Activated naive CD4-positive, alpha-beta T cell (primary cell): ENCODE measurements around the gene IL17RD.

Experiments
- DNase-seq, 4 experiments: peaks; one replicate each; lab custom pipeline; 2025; lab: John Stamatoyannopoulos, UW

IL17RD gene

GRCh38 chr3:57158813-57159738, 6.1 kb downstream of the IL17RD start:
- DNase-seq: no peak

- DNase-seq: no peak
Observed at GRCh38 chr3:57158325-57158724, 6.8 kb downstream of the IL17RD start.

- no peak for DNase-seq
Observed at GRCh38 chr3:57157545-57157944, 7.6 kb downstream of the IL17RD start.

- DNase-seq: no peak
Observed at GRCh38 chr3:57155310-57155643, 9.9 kb downstream of the IL17RD start.

- no peak for DNase-seq
Observed at GRCh38 chr3:57154470-57155309, 10.5 kb downstream of the IL17RD start.

- no peak for DNase-seq
Observed at GRCh38 chr3:57152151-57153143, 12.7 kb downstream of the IL17RD start.

GRCh38 chr3:57151749-57152148, 13.4 kb downstream of the IL17RD start:
- no peak for DNase-seq

- DNase-seq: no peak
Observed at GRCh38 chr3:57151021-57151449, 14.1 kb downstream of the IL17RD start.

GRCh38 chr3:57150113-57150581, 15.0 kb downstream of the IL17RD start:
- DNase-seq: no peak

GRCh38 chr3:57147071-57147470, 18.1 kb downstream of the IL17RD start:
- DNase-seq: no peak

GRCh38 chr3:57145852-57146251, 19.3 kb downstream of the IL17RD start:
- no peak for DNase-seq

- no peak for DNase-seq
Observed at GRCh38 chr3:57144952-57145351, 20.2 kb downstream of the IL17RD start.

GRCh38 chr3:57143886-57144459, 21.2 kb downstream of the IL17RD start:
- no peak for DNase-seq

GRCh38 chr3:57142411-57142723, 22.8 kb downstream of the IL17RD start:
- no peak for DNase-seq

GRCh38 chr3:57141719-57142410, 23.3 kb downstream of the IL17RD start:
- DNase-seq: no peak

GRCh38 chr3:57140894-57141293, 24.3 kb downstream of the IL17RD start:
- no peak for DNase-seq

- no peak for DNase-seq
Observed at GRCh38 chr3:57135964-57136719, 29.0 kb downstream of the IL17RD start.

GRCh38 chr3:57133157-57133556, 32.0 kb downstream of the IL17RD start:
- DNase-seq: no peak

- no peak for DNase-seq
Observed at GRCh38 chr3:57132674-57133073, 32.5 kb downstream of the IL17RD start.

- no peak for DNase-seq
Observed at GRCh38 chr3:57131210-57131588, 34.0 kb downstream of the IL17RD start.
